DMS 273 (cell line): Measurements from ENCODE around the gene DGAT2.

Experiments used
- DNase-seq: peaks from one replicate; lab custom pipeline; 2025; ENCODE audit not compliant: unreplicated experiment; lab: John Stamatoyannopoulos, UW

Gene DGAT2

DNA sequence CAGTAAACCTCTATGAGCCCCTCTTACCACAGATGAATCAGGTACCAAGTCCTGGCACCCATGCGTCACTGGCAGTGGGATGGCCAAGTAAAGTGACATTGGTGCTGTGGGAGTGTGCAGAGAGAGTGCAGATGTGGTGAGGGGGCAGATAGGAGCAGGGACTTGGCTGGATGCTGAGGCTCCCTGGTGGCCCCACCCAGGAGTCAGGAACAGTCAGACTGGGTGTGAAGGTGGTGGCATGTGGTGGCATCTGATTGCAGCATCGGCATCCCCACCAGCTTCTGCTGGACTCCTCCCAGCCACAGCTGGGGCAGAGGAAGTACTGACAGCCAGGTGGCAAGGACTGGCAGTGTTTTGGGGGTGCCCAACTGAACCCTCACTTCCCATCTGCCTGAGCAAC lies 11.4 kb downstream of the DGAT2 start:
- DNase-seq = no peak

DNA sequence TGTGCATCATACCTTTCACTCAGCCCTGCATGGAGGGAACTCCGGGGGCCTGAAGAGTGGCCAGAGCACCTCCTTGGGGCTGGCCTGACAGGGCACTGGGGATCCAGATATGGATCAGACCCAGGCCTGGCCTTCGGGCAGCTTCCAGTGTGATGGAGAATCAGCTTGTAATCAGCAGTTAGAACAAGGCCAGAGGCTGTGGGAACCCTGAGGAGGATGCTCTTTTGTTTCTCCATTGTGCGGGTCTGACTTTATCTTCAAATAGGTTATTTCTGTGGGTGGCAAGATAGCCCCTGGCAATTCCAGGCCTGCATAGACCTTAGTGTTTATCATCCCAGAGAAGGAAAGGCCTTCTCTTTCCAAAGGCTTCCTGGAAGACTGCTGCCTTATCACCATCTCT lies 12.3 kb downstream of the DGAT2 start:
- DNase-seq = no peak

DNA sequence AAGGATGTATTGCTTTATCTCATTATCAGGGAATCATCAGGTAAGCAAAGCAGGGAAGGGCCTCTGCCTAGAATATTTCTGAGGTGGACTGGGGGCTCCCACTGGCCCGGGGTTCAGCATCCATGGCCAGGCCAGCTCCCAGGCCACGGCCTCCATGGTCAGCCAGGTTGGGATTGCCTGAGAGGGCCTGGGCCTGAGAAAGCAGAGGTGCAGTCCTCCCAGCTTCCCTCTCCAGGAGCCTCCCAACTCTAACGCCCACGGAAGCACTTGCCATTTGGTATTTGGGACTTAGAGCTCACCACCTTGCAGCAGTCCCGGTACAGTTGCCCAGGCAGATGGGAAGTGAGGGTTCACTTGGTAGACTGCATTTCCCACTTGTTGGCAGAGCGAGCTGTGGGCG lies 12.7 kb downstream of the DGAT2 start:
- DNase-seq = no peak

DNA sequence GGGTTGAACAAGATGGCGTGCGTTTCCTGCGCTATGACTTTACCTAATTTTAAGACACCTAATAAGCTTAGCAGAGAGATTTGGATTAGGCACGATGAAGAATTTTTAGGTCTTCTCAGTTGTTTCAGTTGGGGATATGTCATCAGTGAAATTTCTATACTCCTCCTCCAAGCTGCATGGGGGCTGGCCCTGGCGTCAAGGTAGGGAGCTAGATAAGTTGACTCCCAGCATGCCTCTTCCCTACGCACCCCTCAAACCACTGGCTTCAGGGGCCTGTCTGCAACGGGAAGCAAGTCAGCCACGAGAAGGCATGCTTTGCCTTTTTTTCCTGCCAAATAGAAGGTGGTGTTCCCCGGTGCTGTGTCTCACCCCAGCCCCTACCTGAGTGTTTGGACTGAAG lies 13.3 kb downstream of the DGAT2 start:
- DNase-seq = no peak

DNA sequence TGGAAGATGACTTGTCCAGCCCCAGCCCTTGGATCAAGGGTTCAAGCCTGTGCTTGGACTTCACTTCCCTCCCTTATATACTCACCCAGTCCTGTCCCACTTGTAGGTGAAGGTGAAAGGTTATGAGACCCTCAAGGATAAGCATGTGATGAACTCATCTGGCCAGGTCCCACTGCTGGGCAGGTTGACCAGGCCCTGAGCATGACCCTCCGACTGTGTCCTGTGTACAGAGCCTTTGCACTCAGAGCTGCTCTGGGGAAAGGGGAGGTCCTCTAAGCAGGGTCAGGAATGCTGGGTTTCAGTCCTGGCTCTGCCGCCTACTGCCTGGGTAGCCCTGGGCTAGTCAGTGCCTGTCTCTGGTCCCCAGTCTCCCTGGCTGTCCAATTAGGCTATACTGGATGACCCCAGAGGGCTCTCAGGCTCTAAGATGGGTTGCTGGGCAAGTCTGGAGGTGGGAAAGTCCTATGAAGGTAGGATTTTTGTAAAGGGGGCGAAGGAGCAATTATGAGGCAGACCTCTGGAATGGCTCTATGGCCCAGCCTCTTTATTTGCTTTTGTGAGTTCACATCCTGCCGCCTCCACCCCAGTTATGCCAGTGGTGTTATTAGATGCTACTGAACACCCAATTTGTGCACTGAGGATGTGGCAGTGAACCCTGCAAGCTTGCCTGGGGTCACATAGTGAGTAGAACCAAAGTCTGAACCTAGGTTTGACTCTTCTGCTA lies 14.1 kb downstream of the DGAT2 start:
- no peak for DNase-seq

DNA sequence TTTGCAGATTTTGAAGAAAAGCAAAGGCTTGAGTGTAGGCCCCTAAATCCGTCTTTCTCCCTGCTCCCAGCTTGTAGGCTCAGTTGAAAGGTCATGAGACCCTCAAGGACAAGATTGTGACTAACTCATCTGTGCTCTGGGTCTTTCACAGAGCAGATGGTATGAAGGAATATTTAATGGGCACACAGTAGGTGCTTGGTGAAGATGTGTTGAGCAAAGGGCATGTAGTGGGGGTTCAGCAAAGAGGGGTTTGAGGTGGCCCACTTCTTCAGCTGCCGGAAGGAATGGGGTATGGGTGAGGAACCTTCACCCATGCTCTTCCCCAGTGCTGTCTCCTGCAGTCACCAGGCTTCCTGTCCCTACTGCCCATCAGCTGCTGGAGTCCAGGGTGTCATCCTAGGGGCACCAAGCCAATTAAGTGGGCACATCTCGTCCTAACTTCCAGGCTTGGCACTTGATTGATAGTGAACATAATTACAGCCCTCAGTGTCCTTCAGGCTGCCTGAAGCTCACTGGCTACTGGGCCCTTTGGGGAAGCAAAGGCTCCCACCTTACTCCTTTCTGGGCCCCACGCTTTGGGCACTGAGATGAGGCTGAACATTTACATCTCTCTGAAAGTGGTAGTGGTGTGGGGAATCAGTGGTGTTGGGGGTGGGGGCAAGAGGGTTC lies 15.0 kb downstream of the DGAT2 start:
- DNase-seq = no peak

DNA sequence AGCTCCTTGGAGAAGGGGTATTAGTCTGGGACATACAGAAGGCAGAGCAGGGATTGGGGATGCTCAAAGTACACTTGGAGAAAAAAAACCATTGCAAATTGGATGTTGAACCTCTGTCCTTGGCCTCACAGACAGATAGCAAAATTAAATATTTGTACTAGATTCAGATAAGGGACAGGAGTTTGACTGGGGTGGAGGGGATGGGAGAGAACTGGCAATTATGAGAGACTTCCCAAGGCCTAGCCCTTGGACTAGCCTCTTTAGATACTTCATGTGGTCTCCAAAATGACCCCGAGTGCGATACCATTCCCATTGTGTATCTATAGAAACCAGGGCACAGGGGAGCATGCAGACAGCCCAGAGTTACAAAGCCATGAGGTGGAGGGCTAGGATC lies 15.5 kb downstream of the DGAT2 start:
- DNase-seq = no peak

DNA sequence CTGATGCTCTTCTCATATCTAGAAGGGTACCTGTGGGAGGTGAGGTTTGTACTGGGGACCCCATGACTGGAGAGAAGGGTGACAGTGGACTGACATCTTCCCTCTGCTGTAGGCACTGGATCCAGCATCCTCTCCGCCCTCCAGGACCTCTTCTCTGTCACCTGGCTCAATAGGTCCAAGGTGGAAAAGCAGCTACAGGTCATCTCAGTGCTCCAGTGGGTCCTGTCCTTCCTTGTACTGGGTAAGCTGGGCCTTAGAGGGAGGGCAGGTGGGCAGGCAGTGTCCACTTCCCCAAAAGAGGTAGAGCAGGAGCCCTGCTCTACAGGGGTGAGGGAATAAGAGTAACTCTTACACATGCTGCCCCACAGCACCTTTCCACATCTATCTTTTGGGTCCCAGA lies 15.9 kb downstream of the DGAT2 start:
- DNase-seq = no peak

DNA sequence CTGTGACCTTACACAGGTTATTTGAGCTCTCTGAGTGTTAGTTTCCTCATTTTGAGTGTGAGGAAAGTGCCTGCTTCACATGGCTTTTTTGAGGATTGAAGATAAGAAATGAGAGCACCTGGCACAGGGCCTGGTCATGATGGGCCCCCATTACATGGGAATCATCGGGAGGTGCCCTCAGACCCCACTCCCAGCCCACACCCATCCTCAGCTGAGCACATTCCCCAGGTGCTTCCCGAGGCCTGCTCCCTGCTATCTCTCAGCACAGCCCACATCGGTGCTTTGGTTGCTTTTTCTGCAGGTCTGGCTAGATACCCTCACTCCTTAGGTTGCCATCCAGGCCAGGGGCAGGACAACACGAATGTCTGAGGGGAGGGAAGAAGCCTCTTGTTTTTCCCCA lies 16.6 kb downstream of the DGAT2 start:
- DNase-seq = no peak

DNA sequence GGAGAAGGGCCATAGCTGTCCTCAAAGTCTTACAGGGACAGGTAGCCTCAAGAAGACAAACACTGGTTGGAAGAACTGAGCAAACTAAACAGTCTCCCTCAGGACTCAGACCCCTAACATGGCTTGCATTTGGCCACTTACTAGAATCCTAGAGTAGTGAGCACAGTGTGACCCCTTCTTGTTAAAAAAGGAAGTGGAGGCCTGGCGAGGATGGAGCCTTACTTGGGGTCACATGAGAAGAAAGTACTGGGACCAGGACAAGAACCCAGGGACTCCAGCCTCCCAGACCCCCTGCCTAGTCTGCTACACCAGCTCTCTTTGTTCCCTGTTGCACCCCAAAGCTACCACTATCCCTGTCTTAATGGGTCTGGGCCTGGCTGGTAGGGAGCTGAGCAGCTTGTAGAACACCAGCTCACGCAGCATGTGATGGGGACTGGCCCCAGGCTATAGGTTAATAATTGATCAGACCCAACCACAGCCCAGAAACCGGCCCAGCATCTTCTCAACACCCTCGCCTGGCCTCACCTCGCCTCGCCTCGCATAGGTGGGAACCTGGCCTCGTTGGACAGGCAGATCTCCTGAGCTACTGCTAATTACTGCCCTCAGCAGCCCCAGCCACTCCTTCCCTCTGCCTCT lies 17.6 kb downstream of the DGAT2 start:
- DNase-seq = no peak

DNA sequence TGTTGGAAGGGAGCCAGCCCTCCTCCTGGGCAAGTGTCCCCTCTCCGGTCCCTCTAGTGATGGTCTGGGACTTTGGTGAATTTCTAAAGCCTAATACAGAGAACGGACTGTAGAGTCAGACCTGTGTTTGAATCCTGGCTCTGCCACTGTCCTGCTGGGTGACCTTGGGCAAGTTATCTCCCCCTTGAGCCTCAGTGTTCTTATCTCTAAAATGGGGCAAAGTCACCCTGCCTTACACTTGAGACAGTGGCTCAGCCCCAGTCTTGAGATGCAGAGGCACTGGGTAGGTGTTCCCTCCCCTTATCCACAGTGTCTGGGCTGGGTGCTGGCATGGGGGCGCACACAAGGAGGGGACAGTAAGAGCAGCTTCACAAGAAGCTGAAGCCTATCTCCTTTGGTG lies 20.9 kb downstream of the DGAT2 start:
- no peak for DNase-seq

DNA sequence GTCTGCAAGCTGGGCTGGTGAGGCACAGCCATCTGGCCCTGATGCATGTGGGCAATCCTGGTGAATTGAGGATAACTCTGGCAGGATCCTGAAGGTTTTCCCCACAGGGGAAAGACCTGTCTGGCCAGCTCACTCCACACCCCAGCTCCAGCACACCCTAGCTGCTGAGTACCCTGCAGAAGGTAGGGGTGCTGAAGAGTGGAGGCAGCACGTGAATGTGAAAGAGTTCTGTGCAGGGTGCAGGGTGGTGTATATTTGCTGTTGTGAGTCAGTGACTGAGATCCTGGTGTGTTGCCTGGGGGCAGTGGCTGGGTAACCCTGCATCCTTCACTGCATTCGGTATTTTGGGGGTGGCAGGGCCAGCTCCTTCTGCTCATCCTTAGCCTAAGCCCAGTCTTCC lies 22.4 kb downstream of the DGAT2 start:
- no peak for DNase-seq

DNA sequence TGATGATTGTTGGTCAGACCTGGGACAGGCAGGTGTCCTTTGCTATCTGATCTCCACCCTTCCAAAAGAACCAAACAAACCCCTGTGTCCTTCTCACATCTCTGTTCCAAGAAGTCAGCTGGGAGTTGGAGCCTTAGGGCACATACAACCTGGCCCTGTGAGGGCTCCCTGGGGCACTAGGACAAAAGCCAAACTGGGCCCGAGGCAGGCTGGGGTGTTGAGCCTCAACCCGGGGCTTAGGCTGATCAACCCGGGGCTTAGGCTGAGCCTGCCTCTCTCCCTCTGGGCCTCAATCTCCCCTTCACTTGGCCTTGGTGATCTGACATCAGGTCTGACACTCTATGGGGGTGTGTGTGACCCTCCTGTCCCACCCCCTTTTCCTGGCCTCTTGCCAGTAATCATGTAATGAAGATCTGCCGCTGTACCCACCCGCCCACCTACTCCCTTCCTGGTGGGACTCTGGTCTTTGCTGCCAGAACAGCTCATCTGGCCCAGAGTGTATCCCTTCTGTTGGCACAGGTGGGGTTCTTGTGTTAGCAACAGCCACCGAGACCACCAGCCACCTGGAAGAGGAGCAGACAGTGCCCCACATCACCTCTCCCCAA lies 23.7 kb downstream of the DGAT2 start:
- DNase-seq = no peak

DNA sequence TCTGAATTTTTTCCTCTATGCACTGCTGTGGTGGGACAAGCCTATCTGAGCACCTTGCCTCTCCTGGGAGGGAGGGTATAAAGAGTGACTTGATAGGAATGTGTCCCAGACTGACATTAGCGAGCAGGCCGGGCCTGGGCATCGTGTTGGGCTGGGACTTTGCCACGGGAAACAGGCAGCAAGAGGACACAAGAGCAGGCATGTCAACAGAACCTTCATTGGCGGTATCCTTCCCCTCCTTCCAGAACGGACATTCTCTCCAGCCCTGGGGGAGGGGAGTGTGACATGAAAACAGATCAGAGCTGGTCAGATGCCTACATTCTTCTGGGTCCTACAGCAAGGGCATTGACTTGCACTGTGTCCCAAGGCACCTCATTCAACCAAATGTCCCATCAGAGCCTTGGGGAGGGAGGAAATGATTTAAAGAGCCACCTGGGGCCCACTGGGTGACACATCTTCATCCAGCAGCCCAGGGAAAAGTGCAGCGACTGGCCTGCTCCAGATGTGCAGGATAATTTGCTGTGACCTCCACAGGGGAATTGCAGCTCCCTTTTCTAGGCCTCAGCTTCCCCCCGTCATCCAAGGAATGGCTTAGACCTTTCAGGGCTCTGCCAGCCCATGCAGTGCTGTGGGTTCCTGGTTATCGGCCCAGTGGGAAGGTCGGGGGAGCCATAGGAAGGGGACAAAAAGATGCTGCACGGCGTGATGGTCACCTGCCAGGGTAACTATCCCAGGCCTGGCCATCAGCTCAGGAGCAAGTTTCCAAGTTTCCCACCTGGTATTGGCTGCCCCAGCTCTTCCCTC lies 24.6 kb downstream of the DGAT2 start:
- no peak for DNase-seq

DNA sequence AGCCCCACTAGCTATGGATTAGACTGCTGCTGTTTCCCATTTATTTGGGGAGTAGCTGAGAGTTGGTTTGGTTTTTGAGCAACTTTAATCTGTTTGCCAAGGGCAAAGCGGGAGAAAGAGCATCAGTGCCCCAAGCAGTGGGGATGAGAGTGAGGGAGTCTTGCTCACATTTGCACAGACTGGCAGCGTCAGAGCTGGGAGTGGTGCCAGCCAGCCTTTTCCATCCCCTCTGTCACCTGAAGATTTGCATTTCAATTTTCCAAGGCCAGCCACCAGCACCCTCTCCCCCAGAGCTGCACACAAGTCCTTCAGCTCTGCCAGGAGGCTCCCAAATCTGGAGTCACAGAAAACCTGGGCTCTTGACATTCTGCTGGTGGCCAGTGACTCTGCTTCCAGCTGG lies 25.4 kb downstream of the DGAT2 start:
- peak; percentile 7 for DNase-seq

DNA sequence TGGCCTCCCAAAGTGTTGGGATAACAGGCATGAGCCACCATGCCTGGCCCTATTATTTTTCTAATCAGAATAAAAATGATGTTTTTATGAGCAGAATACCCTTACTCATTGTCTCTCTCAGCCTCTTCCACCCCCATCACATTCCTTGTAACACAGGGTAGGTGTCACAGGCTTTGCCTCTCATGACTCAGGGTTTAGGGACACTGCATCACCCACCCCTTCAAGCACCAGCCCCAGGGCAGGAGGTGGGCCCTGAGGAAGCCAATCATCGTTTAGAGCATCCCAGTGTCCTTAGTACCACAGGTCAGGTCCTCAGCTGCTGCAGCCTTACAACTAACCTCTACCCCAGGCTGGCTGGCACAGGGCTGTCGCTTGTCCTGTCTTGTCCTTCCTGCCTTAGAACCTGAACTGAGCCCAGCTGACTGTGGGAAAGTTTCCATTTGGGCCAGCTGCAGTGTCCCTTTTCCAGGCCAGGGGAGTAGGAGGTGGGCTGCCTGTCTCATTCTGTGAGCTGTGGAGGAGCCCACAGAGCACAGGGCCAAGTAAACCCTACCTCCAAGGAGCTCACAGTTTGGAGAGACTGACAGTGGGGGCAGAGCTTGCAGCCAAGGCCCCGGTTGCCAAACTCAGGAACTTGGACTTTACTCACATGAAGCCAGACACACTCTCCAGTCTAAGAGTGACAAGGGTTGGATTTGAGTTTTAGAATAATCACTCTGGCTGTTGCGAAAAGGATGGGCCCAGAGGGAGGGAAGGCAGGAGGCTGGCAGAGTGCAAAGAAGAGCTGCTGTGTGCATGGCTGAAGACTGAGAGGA lies 26.9 kb downstream of the DGAT2 start:
- no peak for DNase-seq

DNA sequence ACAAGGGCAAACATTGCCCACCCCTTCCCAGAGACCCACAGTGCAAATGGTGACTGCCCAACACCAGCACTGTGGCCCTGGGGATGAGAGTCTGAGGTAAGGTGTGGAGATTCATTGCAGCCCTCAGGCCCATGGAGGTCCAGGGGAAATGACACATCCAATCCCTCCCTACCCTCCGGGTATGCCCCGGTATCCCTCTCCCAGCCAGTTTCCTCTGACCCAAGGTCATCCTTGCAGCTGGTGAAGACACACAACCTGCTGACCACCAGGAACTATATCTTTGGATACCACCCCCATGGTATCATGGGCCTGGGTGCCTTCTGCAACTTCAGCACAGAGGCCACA lies 27.5 kb downstream of the DGAT2 start:
- no peak for DNase-seq

DNA sequence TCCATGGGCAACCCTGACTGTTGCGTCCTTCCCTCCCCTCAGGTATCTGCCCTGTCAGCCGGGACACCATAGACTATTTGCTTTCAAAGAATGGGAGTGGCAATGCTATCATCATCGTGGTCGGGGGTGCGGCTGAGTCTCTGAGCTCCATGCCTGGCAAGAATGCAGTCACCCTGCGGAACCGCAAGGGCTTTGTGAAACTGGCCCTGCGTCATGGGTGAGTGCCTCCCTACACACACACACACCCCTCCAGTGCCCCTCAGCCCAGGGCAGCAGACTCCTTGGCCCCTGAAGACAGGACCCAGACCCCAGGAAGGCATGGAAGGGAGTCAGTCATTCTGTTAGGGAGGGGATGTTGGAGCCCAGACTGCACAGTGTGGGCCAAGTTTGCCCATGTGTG lies 28.5 kb downstream of the DGAT2 start:
- no peak for DNase-seq

DNA sequence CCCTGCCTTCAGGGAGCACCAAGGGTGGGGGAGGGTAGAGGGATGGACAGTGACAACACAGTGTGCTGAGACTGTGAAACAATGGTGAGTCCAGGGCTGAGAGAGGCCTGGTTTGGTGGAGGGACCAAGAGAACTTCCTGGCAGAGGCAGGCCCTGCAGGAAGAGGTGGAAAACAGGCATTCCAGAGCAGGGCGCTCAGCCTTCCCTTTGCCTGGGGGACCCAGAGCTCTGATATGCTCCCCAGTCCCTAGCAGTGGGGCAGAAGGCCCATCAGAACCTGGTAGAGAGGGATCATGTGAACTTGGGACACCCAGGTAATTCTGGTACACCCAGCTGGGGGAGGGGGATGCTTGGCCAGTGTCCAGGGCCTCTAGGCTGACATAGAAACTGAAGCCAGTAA lies 29.2 kb downstream of the DGAT2 start:
- no peak for DNase-seq

DNA sequence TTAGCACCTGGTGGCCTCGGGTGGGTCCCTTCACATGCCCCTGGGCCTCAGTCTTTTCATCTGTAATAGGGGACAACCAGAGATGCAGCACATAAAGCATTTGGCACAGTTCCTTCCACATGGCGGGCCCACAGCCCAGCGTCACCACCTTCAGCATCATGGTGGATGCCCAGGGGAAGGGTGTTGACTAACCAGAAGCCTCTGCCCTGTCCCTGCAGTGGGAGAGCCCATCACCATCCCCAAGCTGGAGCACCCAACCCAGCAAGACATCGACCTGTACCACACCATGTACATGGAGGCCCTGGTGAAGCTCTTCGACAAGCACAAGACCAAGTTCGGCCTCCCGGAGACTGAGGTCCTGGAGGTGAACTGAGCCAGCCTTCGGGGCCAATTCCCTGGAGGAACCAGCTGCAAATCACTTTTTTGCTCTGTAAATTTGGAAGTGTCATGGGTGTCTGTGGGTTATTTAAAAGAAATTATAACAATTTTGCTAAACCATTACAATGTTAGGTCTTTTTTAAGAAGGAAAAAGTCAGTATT lies 31.6 kb downstream of the DGAT2 start:
- no peak for DNase-seq
